ENCODE data around the gene PELI3. TPM values are rescaled to one million over a fixed set of nuclear protein-coding genes. Genes with fewer than 3 reads are reported as not detected.

Gene PELI3
- total RNA-seq, 1 donor from 2014 or later: 10.0 TPM

GRCh38 chr11:66443602-66444001 lies 23.1 kb upstream of the PELI3 start:
- TF ChIP-seq CTCF (IDR thresholded peaks at IDR 0.05): no peak
- H3K27ac Mint-ChIP-seq (ENCODE audit: unreplicated experiment): no peak overlapping the region
- no peaks in the 10 kb centered on the region for H3K36me3 Mint-ChIP-seq (ENCODE audit: low read depth)
- H3K4me3 Mint-ChIP-seq (ENCODE audit: unreplicated experiment): no peak overlapping the region
- H3K27me3 Mint-ChIP-seq (ENCODE audit: low read depth): peaks cover 21% of the 10 kb centered on the region
- no peak for DNase-seq (ENCODE audit: low spot score)
- no peaks in the 10 kb centered on the region for H3K4me1 Mint-ChIP-seq (ENCODE audit: low read depth)
- peaks cover 7% of the 10 kb centered on the region for H3K9me3 Mint-ChIP-seq (ENCODE audit: low read depth)

- Mint-ChIP-seq H3K9me3 (ENCODE audit: low read depth) (peaks cover 9% of the 10 kb centered on the region), H3K27me3 (ENCODE audit: low read depth) (peaks cover 41% of the 10 kb centered on the region), H3K27ac (ENCODE audit: unreplicated experiment) (no peak overlapping the region), H3K36me3 (ENCODE audit: low read depth) (peaks cover 3% of the 10 kb centered on the region), H3K4me3 (ENCODE audit: unreplicated experiment) (no peak overlapping the region), H3K4me1 (ENCODE audit: low read depth) (no peaks in the 10 kb centered on the region)
- no peak for TF ChIP-seq CTCF (IDR thresholded peaks at IDR 0.05)
- no peak for DNase-seq (ENCODE audit: low spot score)
Observed at GRCh38 chr11:66447012-66447411, 19.7 kb upstream of the PELI3 start.

- DNase-seq (ENCODE audit: low spot score): no peak
- TF ChIP-seq CTCF (IDR thresholded peaks at IDR 0.05): no peak
- Mint-ChIP-seq H3K4me3 (ENCODE audit: unreplicated experiment) (no peak overlapping the region), H3K4me1 (ENCODE audit: low read depth) (no peaks in the 10 kb centered on the region), H3K27ac (ENCODE audit: unreplicated experiment) (no peak overlapping the region), H3K9me3 (ENCODE audit: low read depth) (peaks cover 9% of the 10 kb centered on the region), H3K27me3 (ENCODE audit: low read depth) (peaks cover 45% of the 10 kb centered on the region), H3K36me3 (ENCODE audit: low read depth) (peaks cover 5% of the 10 kb centered on the region)
Observed at GRCh38 chr11:66448523-66448922, 18.2 kb upstream of the PELI3 start.

GRCh38 chr11:66450560-66450959 lies 16.1 kb upstream of the PELI3 start:
- H3K4me3 Mint-ChIP-seq (ENCODE audit: unreplicated experiment): no peak overlapping the region
- H3K27me3 Mint-ChIP-seq (ENCODE audit: low read depth): peaks cover 59% of the 10 kb centered on the region
- H3K36me3 Mint-ChIP-seq (ENCODE audit: low read depth): peaks cover 5% of the 10 kb centered on the region
- no peaks in the 10 kb centered on the region for H3K4me1 Mint-ChIP-seq (ENCODE audit: low read depth)
- TF ChIP-seq CTCF (IDR thresholded peaks at IDR 0.05): no peak
- no peak for DNase-seq (ENCODE audit: low spot score)
- H3K9me3 Mint-ChIP-seq (ENCODE audit: low read depth): peaks cover 5% of the 10 kb centered on the region
- H3K27ac Mint-ChIP-seq (ENCODE audit: unreplicated experiment): no peak overlapping the region

GRCh38 chr11:66451663-66452062 lies 15.0 kb upstream of the PELI3 start:
- no peak overlapping the region for H3K27ac Mint-ChIP-seq (ENCODE audit: unreplicated experiment)
- H3K4me3 Mint-ChIP-seq (ENCODE audit: unreplicated experiment): no peak overlapping the region
- no peak for DNase-seq (ENCODE audit: low spot score)
- TF ChIP-seq CTCF (IDR thresholded peaks at IDR 0.05): no peak
- peaks cover 50% of the 10 kb centered on the region for H3K27me3 Mint-ChIP-seq (ENCODE audit: low read depth)
- H3K36me3 Mint-ChIP-seq (ENCODE audit: low read depth): peaks cover 5% of the 10 kb centered on the region
- H3K9me3 Mint-ChIP-seq (ENCODE audit: low read depth): peaks cover 5% of the 10 kb centered on the region
- H3K4me1 Mint-ChIP-seq (ENCODE audit: low read depth): no peaks in the 10 kb centered on the region

All from chondrocyte (in vitro differentiated cells).